Esophagus (tissue), 2 donors: Measurements from ENCODE around the gene CNKSR1. TPM values are rescaled to one million over a fixed set of nuclear protein-coding genes. Genes with fewer than 3 reads are reported as not detected.
"Not testable (repeated sequence)": the region's sequence is repeated elsewhere in the genome, so short reads cannot be mapped to it uniquely, and the experiment has no call there.

Experiments
- H3K27ac ChIP-seq, 2 donors: one replicate each; pipeline ENCODE4 v1.5.1; 2013; ENCODE audit warnings: low read depth in 2 of 2, mild to moderate bottlenecking in 2 of 2, inconsistent platforms in 1 of 2, low read length in 1 of 2, moderate library complexity in 1 of 2
- H3K27me3 ChIP-seq, 2 donors: one replicate each; pipeline ENCODE4 v1.6.1; 2013; ENCODE audit warnings: low read length in 2 of 2, control low read depth in 1 of 2, mild to moderate bottlenecking in 1 of 2; ENCODE audit not compliant: insufficient read depth in 2 of 2, control insufficient read depth in 1 of 2
- H3K36me3 ChIP-seq, 2 donors: one replicate each; pipeline ENCODE4 v1.6.1; 2013; ENCODE audit warnings: low read length in 1 of 2; ENCODE audit not compliant: control insufficient read depth in 2 of 2, insufficient read depth in 2 of 2
- H3K4me1 ChIP-seq, 2 donors: one replicate each; pipeline ENCODE4 v1.6.1; 2013; ENCODE audit warnings: low read length in 1 of 2; ENCODE audit not compliant: control insufficient read depth in 2 of 2, insufficient read depth in 2 of 2
- H3K4me3 ChIP-seq, 2 donors: one replicate each; pipeline ENCODE4 v1.5.1; 2013; ENCODE audit warnings: low read length in 2 of 2, mild to moderate bottlenecking in 2 of 2, low read depth in 1 of 2, moderate library complexity in 1 of 2
- H3K9me3 ChIP-seq, 2 donors: one replicate each; pipeline ENCODE4 v1.6.1; 2013; ENCODE audit warnings: mild to moderate bottlenecking in 2 of 2, low read depth in 1 of 2, low read length in 1 of 2, moderate library complexity in 1 of 2; ENCODE audit not compliant: control insufficient read depth in 2 of 2, insufficient read depth in 1 of 2
- WGBS, 2 donors: extraction: QIAGEN DNeasy Blood & Tissue Kit; methylation state at CpG; one replicate each; pipeline ENCODE4 v1.1.7; 2013; 5-methylcytosine and 5-hydroxymethylcytosine counted together
- polyA plus RNA-seq, 2 donors: library from polyadenylated mRNA; stranded (reverse); fragments of 200-250 nt; gene quantifications; one replicate each; pipeline ENCODE4 v1.2.3, GENCODE V29; 2013
- donor health status: healthy with polysubstance abuse.
- donor health status: Bipolar disorder and iron deficiency.

CNKSR1 gene
- polyA plus RNA-seq, 2 donors, result 18.7 to 31.9 TPM

GRCh38 chr1:26220199-26220912 lies 43.1 kb downstream of the CNKSR1 start:
- Histone ChIP-seq H3K36me3 (no peaks in the 10 kb centered on the region), H3K4me1 (peaks cover 5 to 8% of the 10 kb centered on the region in 2 donors), H3K27me3 (no peaks in the 10 kb centered on the region), H3K9me3 (no peaks in the 10 kb centered on the region), H3K4me3 (no peak overlapping the region), H3K27ac (no peak overlapping the region)
- WGBS, 2 donors, result 65 to 66% methylated on average over 27 of the region's 27 CpGs

- Histone ChIP-seq H3K4me1 (peaks cover 7 to 12% of the 10 kb centered on the region in 2 donors), H3K27ac (no peak overlapping the region), H3K27me3 (no peaks in the 10 kb centered on the region), H3K36me3 (no peaks in the 10 kb centered on the region), H3K4me3 (no peak overlapping the region), H3K9me3 (no peaks in the 10 kb centered on the region)
- 89 to 93% methylated on average over 2 of the region's 2 CpGs for WGBS, 2 donors
These were observed 43.8 kb downstream of the CNKSR1 start for GRCh38 chr1:26221094-26221493.

GRCh38 chr1:26224606-26225005 lies 47.3 kb downstream of the CNKSR1 start:
- H3K27ac ChIP-seq, result no peak overlapping the region

DNA sequence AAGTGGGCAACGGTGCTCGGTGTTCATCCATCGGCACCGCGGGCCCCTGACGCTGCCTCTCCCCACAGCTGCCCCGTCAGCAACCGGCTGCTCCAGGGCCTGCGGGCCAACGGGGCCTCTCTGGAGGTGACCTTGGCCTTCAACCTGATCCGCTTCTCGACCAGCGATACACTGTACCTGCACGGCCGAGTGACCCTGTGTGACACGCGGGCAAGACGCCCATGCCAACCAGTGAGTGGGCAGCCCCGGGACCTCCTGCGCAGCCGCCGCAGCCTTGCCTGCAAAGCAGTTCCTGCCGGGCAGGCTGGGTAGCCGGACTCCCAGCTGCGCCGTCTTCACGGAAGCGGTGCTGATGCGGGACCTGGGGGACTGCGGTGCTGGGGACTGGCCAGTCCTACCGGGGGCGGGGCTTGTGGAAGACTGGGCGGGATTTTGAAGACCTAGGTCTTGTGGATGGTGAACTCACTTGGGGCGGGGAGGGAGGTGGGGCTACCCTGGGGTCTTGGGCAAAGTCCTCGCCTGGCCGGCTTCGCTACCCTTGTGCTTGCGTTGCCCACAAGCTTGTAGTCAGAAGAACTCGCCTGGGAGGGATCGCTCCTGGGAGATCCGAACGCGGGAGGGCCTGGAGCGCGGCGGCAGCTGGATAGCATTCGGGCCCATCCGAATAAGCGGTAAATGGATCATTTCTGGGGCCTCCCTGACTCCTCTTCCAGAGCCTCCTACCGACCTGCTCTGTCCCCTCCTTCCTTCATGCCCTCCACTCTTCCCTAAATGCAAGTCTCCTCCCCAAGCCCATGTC lies 47.9 kb downstream of the CNKSR1 start:
- Histone ChIP-seq H3K36me3 (no peaks in the 10 kb centered on the region), H3K27me3 (no peaks in the 10 kb centered on the region), H3K4me3 (peak overlapping the region; percentile 21 to 26), H3K9me3 (no peaks in the 10 kb centered on the region), H3K27ac (no peak overlapping the region), H3K4me1 (peaks cover 7 to 9% of the 10 kb centered on the region in 2 donors)
- WGBS, 2 donors, result 18 to 23% methylated on average over 46 to 50 of the region's 50 CpGs

More at GRCh38 chr1:26224606-26225005, 47.3 kb downstream of the CNKSR1 start:
- H3K27me3 ChIP-seq, result no peaks in the 10 kb centered on the region
- H3K4me1 ChIP-seq, result peaks cover 7 to 9% of the 10 kb centered on the region in 2 donors
- no peak overlapping the region for H3K4me3 ChIP-seq
- H3K36me3 ChIP-seq, result no peaks in the 10 kb centered on the region
- H3K9me3 ChIP-seq, result no peaks in the 10 kb centered on the region
- WGBS, 2 donors, result 72 to 84% methylated on average over 7 of the region's 7 CpGs

DNA sequence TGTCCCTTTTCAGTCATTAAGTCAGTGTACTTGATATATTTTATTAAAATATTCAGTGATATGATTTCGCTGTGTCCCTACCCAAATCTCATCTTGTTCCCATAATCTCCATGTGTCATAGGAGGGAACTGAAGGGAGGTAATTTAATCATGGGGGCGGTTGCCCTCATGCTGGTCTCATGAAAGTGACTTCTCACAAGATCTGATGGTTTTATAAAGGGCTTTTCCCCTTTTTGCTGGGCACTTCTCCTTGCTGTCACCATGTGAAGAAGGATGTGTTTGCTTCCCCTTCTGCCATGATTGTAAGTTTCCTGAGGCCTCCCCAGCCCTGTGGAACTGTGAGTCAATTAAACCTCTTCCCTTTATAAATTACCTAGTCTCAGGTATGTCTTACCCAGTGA lies 53.4 kb downstream of the CNKSR1 start:
- H3K36me3 ChIP-seq, H3K4me1 ChIP-seq, H3K27me3 ChIP-seq, H3K27ac ChIP-seq, H3K4me3 ChIP-seq, H3K9me3 ChIP-seq: not testable (repeated sequence)
- 84 to 89% methylated on average over 2 of the region's 2 CpGs for WGBS, 2 donors

DNA sequence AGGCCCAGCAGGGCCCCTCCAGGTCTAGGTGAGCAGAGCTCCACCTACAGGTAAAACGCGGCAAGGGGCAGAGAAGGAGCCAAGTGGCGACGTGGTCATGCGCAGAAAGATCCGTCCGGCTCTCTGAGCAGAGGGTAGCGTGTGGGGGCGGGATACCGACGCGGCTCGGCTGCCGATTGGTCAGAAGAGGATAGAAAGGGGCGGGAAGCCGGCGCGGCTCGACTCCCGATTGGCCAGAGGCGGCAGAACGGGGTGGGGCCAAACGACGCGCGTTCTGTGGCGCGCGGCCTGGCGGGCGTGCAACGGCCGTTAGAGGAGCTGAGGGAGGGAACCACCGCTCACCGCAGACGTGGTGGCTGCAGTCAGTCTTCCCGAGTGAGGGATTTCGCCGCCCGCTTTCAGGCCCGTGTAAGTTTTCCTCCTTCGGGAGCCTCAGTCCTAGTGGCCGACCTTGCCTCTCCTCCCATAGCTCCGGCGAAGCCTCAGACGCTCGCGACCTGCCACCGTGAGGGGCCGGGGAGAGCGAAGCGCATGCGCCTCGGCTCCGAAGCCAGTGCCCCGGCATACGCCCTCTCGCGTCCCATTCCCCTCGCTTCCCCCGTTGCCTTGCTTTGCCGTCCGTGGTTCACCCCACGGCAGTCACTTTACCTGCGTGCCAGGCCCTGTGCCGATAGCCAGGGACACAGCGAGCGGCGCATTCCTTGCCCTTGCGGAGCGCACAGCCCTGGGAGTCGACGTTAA lies 56.8 kb downstream of the CNKSR1 start, which contains the start of gene CEP85:
Gene CEP85 (plus strand): TSS at position 298 of the 741 bp plus-strand sequence. CDS start 5,584 bp downstream, outside the sequence.
- WGBS, 2 donors, result 0% methylated on average over 73 of the region's 73 CpGs
- Histone ChIP-seq H3K27me3 (no peaks in the 10 kb centered on the region), H3K4me1 (no peaks in the 10 kb centered on the region), H3K4me3 (peak within 1 kb of the TSS; percentile 84 to 92), H3K36me3 (no peaks in the 10 kb centered on the region), H3K27ac (peak within 1 kb of the TSS; percentile 88 to 96), H3K9me3 (no peaks in the 10 kb centered on the region)

- Histone ChIP-seq H3K4me3 (peak overlapping the region; percentile 84 to 92), H3K9me3 (no peaks in the 10 kb centered on the region), H3K27me3 (no peaks in the 10 kb centered on the region), H3K4me1 (no peaks in the 10 kb centered on the region), H3K27ac (peak overlapping the region; percentile 88 to 96), H3K36me3 (no peaks in the 10 kb centered on the region)
- WGBS, 2 donors, result 2% methylated on average over 30 of the region's 30 CpGs
These were observed 57.5 kb downstream of the CNKSR1 start for GRCh38 chr1:26234644-26235370.

GRCh38 chr1:26237230-26237966 lies 60.1 kb downstream of the CNKSR1 start:
- no peak overlapping the region for H3K27ac ChIP-seq

More at GRCh38 chr1:26237230-26237966, 60.1 kb downstream of the CNKSR1 start:
- Histone ChIP-seq H3K27me3 (no peaks in the 10 kb centered on the region), H3K4me1 (no peaks in the 10 kb centered on the region), H3K4me3 (no peak overlapping the region), H3K9me3 (no peaks in the 10 kb centered on the region), H3K36me3 (no peaks in the 10 kb centered on the region)
- WGBS, 2 donors, result 53 to 56% methylated on average over 6 of the region's 6 CpGs
